Keratinocyte (primary cell): ENCODE measurements around the gene TTYH1. TPM values are rescaled to one million over a fixed set of nuclear protein-coding genes. Genes with fewer than 3 reads are reported as not detected.
A peak's percentile ranks its signal among the peaks of the same experiment; 100 is the strongest.

Experiments
- DNase-seq: peaks from one replicate; pipeline ENCODE4 v3.0.0-alpha.2; 2011; ENCODE audit warnings: low read depth, missing footprints, low spot score
- FAIRE-seq: peaks from 2 replicates; lab custom pipeline; 2011; peaks lifted over from hg19 to GRCh38; lab: Jason Lieb, UNC
- H2AFZ ChIP-seq: 2 replicates; pipeline ENCODE4 v1.6.0; 2012; ENCODE audit warnings: low read length, control low read depth, inconsistent platforms; ENCODE audit not compliant: control insufficient read depth
- H3K27ac ChIP-seq: 2 replicates; pipeline ENCODE4 v1.5.1; 2011; ENCODE audit warnings: low read length; ENCODE audit not compliant: control insufficient read depth, insufficient read depth
- H3K27me3 ChIP-seq: 3 replicates; pipeline ENCODE4 v1.6.0; 2011; ENCODE audit warnings: low read length; ENCODE audit not compliant: control insufficient read depth, insufficient read depth; ENCODE audit errors: extremely low read depth
- H3K36me3 ChIP-seq, 2 experiments: 2 replicates in 1 of 2; 3 replicates in 1 of 2; pipeline ENCODE4 v1.5.1; 2011; ENCODE audit warnings: low read length in 2 of 2, mild to moderate bottlenecking in 1 of 2; ENCODE audit not compliant: control insufficient read depth in 2 of 2, insufficient read depth in 2 of 2; ENCODE audit errors: extremely low read depth in 1 of 2
- H3K4me1 ChIP-seq: 3 replicates; pipeline ENCODE4 v1.5.1; 2011; ENCODE audit warnings: low read length; ENCODE audit not compliant: control insufficient read depth, insufficient read depth; ENCODE audit errors: extremely low read depth
- H3K4me2 ChIP-seq: 3 replicates; pipeline ENCODE4 v1.6.0; 2011; ENCODE audit warnings: low read depth, low read length; ENCODE audit not compliant: control insufficient read depth, insufficient read depth; ENCODE audit errors: extremely low read depth
- H3K4me3 ChIP-seq, 3 experiments: fragments of 200-600 bp in 1 of 3; sonication (generic) in 1 of 3; 2 replicates in 2 of 3; 3 replicates in 1 of 3; pipeline ENCODE4 v1.5.1; 2011 to 2016; ENCODE audit warnings: low read length in 3 of 3, mild to moderate bottlenecking in 3 of 3, control low read depth in 2 of 3, inconsistent platforms in 1 of 3, low read depth in 1 of 3, mixed read lengths in 1 of 3, mixed run types in 1 of 3, moderate library complexity in 1 of 3; ENCODE audit not compliant: control insufficient read depth in 2 of 3, insufficient read depth in 2 of 3; ENCODE audit errors: extremely low read depth in 1 of 3
- H3K79me2 ChIP-seq: 2 replicates; pipeline ENCODE4 v1.6.0; 2012; ENCODE audit warnings: low read length; ENCODE audit not compliant: control insufficient read depth, insufficient read depth
- H3K9ac ChIP-seq: 3 replicates; pipeline ENCODE4 v1.6.0; 2011; ENCODE audit warnings: low read length; ENCODE audit not compliant: control insufficient read depth, insufficient read depth; ENCODE audit errors: extremely low read depth
- H3K9me1 ChIP-seq: 3 replicates; pipeline ENCODE4 v1.6.0; 2011; ENCODE audit warnings: low read length; ENCODE audit not compliant: control insufficient read depth, insufficient read depth; ENCODE audit errors: extremely low read depth
- H3K9me3 ChIP-seq: 2 replicates; pipeline ENCODE4 v1.5.1; 2012; ENCODE audit warnings: low read depth, low read length; ENCODE audit not compliant: control insufficient read depth
- H4K20me1 ChIP-seq: 3 replicates; pipeline ENCODE4 v1.6.0; 2011; ENCODE audit warnings: low read length; ENCODE audit not compliant: control insufficient read depth, insufficient read depth; ENCODE audit errors: extremely low read depth
- EZH2 ChIP-seq: IDR thresholded peaks from one replicate; pipeline ENCODE4 v1.6.1; 2012; ENCODE audit warnings: inconsistent platforms, mild to moderate bottlenecking, low read length, moderate library complexity
- dilution Hi-C: fragments of 300-500 bp; cut with MboI; formaldehyde crosslinking; loops from one replicate; pipeline ENCODE4 v1.7.0; 2020; ENCODE audit warnings: low sequenced_read_pairs; ENCODE audit not compliant: extremely low pct_ligation_motif_present
- polyA plus RNA-seq, 5 experiments: library from polyadenylated mRNA; depleted of rRNA in 3 of 5; stranded (reverse) in 3 of 5; stranded (forward) in 1 of 5; unstranded in 1 of 5; fragments of >200 nt; gene quantifications; 1 replicate in 1 of 5; 2 replicates in 3 of 5; 3 replicates in 1 of 5; pipeline versions ENCODE4 v1.2.1 to v1.2.3, GENCODE V29; 2011 to 2012; ENCODE audit warnings: missing spikeins in 2 of 5, low read depth in 1 of 5, low replicate concordance in 1 of 5
- TF ChIP-seq, protein P1 (sequence below), 3 experiments: IDR thresholded peaks in 1 of 3; conservative IDR thresholded peaks in 1 of 3; optimal IDR thresholded peaks in 1 of 3; 2 replicates in 2 of 3; 3 replicates in 1 of 3; pipeline versions ENCODE3 to v1.5.1; 2011; ENCODE audit warnings: low read length in 3 of 3, mild to moderate bottlenecking in 3 of 3, moderate library complexity in 2 of 3, control low read depth in 1 of 3, inconsistent platforms in 1 of 3; ENCODE audit not compliant: insufficient read depth in 2 of 3; ENCODE audit errors: extremely low read depth in 1 of 3

Gene TTYH1
- polyA plus RNA-seq, 1 donor (not counting 4 experiments of a cell fraction or from before 2014, with no cell fraction given): 0.13 TPM

DNA sequence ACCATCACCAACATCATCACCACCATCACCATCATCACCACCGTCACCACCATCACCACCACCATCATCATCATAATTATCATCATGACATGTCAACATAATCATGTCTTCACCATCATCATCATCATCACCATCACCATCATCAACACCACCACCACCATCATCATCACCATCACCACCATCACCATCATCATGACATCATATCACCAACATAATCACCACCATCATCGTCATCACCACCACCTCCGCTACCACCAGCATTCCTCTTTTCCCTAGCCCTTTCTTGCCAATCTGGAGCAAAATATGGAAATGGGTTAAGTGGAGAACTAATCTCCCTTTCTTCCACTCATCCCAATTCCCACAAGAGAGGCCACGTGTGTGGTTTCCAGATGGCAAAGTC is 1.1 kb upstream of the TTYH1 start:
- no peak overlapping the region for H3K4me3 ChIP-seq
- dilution Hi-C loops: no loop called here
- H3K27me3 ChIP-seq: peaks cover 33% of the 10 kb centered on the region
- H3K36me3 ChIP-seq: no peaks in the 10 kb centered on the region
- H3K4me2 ChIP-seq: no peak overlapping the region
- no peak overlapping the region for H2AFZ ChIP-seq
- peaks cover 3% of the 10 kb centered on the region for H3K9me3 ChIP-seq
- no peak overlapping the region for H3K27ac ChIP-seq
- H3K4me1 ChIP-seq: no peaks in the 10 kb centered on the region
- no peak for DNase-seq
- no peaks in the 10 kb centered on the region for H3K9me1 ChIP-seq
- H3K79me2 ChIP-seq: no peaks in the 10 kb centered on the region
- no peaks in the 10 kb centered on the region for H4K20me1 ChIP-seq
- no peak overlapping the region for H3K9ac ChIP-seq
- TF ChIP-seq, protein P1, sequence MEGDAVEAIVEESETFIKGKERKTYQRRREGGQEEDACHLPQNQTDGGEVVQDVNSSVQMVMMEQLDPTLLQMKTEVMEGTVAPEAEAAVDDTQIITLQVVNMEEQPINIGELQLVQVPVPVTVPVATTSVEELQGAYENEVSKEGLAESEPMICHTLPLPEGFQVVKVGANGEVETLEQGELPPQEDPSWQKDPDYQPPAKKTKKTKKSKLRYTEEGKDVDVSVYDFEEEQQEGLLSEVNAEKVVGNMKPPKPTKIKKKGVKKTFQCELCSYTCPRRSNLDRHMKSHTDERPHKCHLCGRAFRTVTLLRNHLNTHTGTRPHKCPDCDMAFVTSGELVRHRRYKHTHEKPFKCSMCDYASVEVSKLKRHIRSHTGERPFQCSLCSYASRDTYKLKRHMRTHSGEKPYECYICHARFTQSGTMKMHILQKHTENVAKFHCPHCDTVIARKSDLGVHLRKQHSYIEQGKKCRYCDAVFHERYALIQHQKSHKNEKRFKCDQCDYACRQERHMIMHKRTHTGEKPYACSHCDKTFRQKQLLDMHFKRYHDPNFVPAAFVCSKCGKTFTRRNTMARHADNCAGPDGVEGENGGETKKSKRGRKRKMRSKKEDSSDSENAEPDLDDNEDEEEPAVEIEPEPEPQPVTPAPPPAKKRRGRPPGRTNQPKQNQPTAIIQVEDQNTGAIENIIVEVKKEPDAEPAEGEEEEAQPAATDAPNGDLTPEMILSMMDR (optimal IDR thresholded peaks at IDR 0.05 in 1 of 3, IDR thresholded peaks at IDR 0.05 in 1 of 3, conservative IDR thresholded peaks at IDR 0.05 in 1 of 3; ENCODE audit: extremely low read depth in 1 of 3, insufficient read depth in 2 of 3, low read length in 3 of 3): no peak
- TF ChIP-seq EZH2: no peak
- FAIRE-seq: no peak

DNA sequence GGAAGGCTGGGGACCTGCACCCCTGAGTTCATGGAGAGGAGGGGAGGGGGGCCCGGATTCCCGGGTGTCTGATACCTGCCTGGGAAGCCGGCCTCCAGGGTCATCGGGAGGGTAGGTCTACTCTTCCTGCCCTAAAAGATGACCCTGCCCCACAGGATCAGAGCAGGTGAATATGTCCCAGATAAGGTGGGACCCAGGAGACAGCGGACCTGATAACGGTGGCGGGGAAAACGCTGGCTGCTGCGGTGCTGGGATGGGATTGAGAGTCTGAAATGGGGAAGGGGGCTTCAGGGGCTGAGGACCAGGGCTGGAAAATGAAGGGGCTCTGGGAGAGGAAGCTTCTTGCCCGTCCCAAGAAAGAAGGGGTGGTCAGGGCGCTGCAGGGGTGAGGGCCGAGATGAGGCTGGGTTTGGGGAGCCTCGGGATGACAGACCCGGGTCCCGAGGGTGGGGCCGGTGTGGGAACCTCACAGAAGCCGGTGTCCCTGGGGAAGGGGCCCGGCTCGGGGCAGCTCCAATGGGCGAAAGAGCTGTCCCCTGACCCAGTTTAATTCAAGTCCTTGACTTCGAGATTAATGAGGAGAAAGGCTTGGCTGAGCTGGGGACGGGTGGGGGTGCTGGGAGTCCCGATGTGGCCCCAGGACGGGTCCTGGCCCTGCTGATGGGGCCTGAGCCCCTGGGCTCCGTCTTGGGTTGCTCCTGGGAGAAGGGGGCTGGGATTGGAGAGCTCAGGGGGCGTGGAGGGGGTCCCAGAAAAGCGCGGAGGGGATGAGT is 823 bp downstream of the TTYH1 start:
- Histone ChIP-seq H3K36me3 (no peaks in the 10 kb centered on the region), H3K4me3 (no peak overlapping the region), H2AFZ (no peak overlapping the region), H3K4me2 (no peak overlapping the region), H3K9ac (no peak overlapping the region), H3K27me3 (peaks cover 50% of the 10 kb centered on the region), H4K20me1 (no peaks in the 10 kb centered on the region), H3K4me1 (no peaks in the 10 kb centered on the region), H3K9me3 (peaks cover 3% of the 10 kb centered on the region), H3K27ac (no peak overlapping the region), H3K9me1 (no peaks in the 10 kb centered on the region), H3K79me2 (no peaks in the 10 kb centered on the region)
- DNase-seq (no peak), FAIRE-seq (no peak)
- dilution Hi-C loops: no loop called here
- peak; percentile 73 for TF ChIP-seq EZH2
- TF ChIP-seq, protein P1 (optimal IDR thresholded peaks at IDR 0.05 in 1 of 3, IDR thresholded peaks at IDR 0.05 in 1 of 3, conservative IDR thresholded peaks at IDR 0.05 in 1 of 3; ENCODE audit: extremely low read depth in 1 of 3, insufficient read depth in 2 of 3, low read length in 3 of 3): no peak
